GM12878 (cell line): ENCODE results near the gene MYPN. TPM values are rescaled to one million over a fixed set of nuclear protein-coding genes. Genes with fewer than 3 reads are reported as not detected.

Experiments used
- ATAC-seq: fragments of 200-7000 bp; cut with Tn5 transposase; 3 replicates; pipeline ENCODE4 v1.9.1; 2020; ENCODE audit warnings: mild to moderate bottlenecking, moderate library complexity
- BruUV-seq: library from RNA; stranded (reverse); fragments of 400-500 nt; replicated peaks from 2 replicates; lab custom pipeline; 2021; lab: Mats Ljungman, UMichigan
- CTCF ChIA-PET: fragments of 300-600 bp; sonication (Branson Sonifier 250); formaldehyde crosslinking; extraction: SDS; loops from one replicate; lab custom pipeline; 2021; ENCODE audit warnings: inconsistent platforms; lab: Yijun Ruan, JAX
- POLR2A ChIA-PET: fragments of 350-600 bp; formaldehyde crosslinking; extraction: SDS; loops from one replicate; lab custom pipeline; 2021; ENCODE audit warnings: inconsistent platforms; lab: Charles Lee
- RAD21 ChIA-PET: fragments of 300-600 bp; sonication (Branson Sonifier 250); formaldehyde crosslinking; loops from one replicate; lab custom pipeline; 2023; ENCODE audit warnings: antibody characterized with exemption; ENCODE audit not compliant: unreplicated experiment; lab: Charles Lee
- SMC1A ChIA-PET: fragments of 300-600 bp; sonication (Branson Sonifier 250); formaldehyde crosslinking; loops from one replicate; lab custom pipeline; 2023; ENCODE audit not compliant: unreplicated experiment, uncharacterized antibody; lab: Charles Lee
- DNase-seq: peaks from one replicate; pipeline ENCODE4 v3.0.0-alpha.2; 2011; ENCODE audit warnings: low read depth, low spot score
- FAIRE-seq: peaks from 3 replicates; lab custom pipeline; 2011; peaks lifted over from hg19 to GRCh38; lab: Jason Lieb, UNC
- H2AFZ ChIP-seq: 2 replicates; pipeline ENCODE4 v1.6.0; 2011; ENCODE audit warnings: low read depth, low read length, control low read depth; ENCODE audit not compliant: control insufficient read depth
- H3K27ac ChIP-seq: 2 replicates; pipeline ENCODE4 v1.5.1; 2011; ENCODE audit warnings: control low read depth; ENCODE audit not compliant: control insufficient read depth, insufficient read depth
- H3K27me3 ChIP-seq, 2 experiments: replicated peaks in 1 of 2; 2 replicates each; pipeline versions ENCODE4 v1.6.0 to v1.6.1; 2011; ENCODE audit warnings: low read length in 1 of 2; ENCODE audit not compliant: control insufficient read depth in 2 of 2, insufficient read depth in 2 of 2
- H3K36me3 ChIP-seq, 2 experiments: 2 replicates each; pipeline ENCODE4 v1.5.1; 2011; ENCODE audit warnings: low read length in 1 of 2; ENCODE audit not compliant: control insufficient read depth in 2 of 2, insufficient read depth in 2 of 2
- H3K4me1 ChIP-seq: 2 replicates; pipeline ENCODE4 v1.6.1; 2011; ENCODE audit warnings: mild to moderate bottlenecking, low read length, moderate library complexity, mixed read lengths; ENCODE audit not compliant: control insufficient read depth, insufficient read depth
- H3K4me2 ChIP-seq: 2 replicates; pipeline ENCODE4 v1.6.0; 2011; ENCODE audit warnings: control low read depth; ENCODE audit not compliant: control insufficient read depth, insufficient read depth
- H3K4me3 ChIP-seq: fragments of 200-600 bp; sonication (generic); 2 replicates; pipeline ENCODE4 v1.5.1; 2016
- H3K79me2 ChIP-seq: 2 replicates; pipeline ENCODE4 v1.6.0; 2011; ENCODE audit warnings: low read length; ENCODE audit not compliant: control insufficient read depth, insufficient read depth
- H3K9ac ChIP-seq: 2 replicates; pipeline ENCODE4 v1.8.0; 2011; ENCODE audit warnings: low read length, control low read depth, mixed read lengths; ENCODE audit not compliant: control insufficient read depth, insufficient read depth
- H3K9me3 ChIP-seq: replicated peaks from 3 replicates; pipeline ENCODE4 v1.5.1; 2011; ENCODE audit warnings: mild to moderate bottlenecking, low read length; ENCODE audit not compliant: control insufficient read depth, insufficient read depth
- H4K20me1 ChIP-seq: 2 replicates; pipeline ENCODE4 v1.6.0; 2011; ENCODE audit not compliant: control insufficient read depth, insufficient read depth
- MEF2A ChIP-seq: IDR thresholded peaks from 2 replicates; pipeline ENCODE4 v1.6.1; 2011; ENCODE audit warnings: low read depth, mild to moderate bottlenecking, low read length, moderate library complexity; ENCODE audit not compliant: insufficient read depth
- NR2C1 ChIP-seq: fragments of 450-650 bp; IDR thresholded peaks from 2 replicates; pipeline ENCODE4 v1.6.1; 2017; ENCODE audit warnings: antibody characterized with exemption, mild to moderate bottlenecking, moderate library complexity
- PAX5 ChIP-seq: IDR thresholded peaks from 2 replicates; pipeline ENCODE4 v1.6.1; 2011; ENCODE audit warnings: low read depth, low read length, borderline replicate concordance
- PAX8 ChIP-seq: fragments of 450-650 bp; IDR thresholded peaks from 2 replicates; pipeline ENCODE4 v1.6.1; 2017; ENCODE audit warnings: mild to moderate bottlenecking, moderate library complexity
- RELA ChIP-seq: fragments of 450-650 bp; IDR thresholded peaks from 2 replicates; pipeline ENCODE4 v1.8.0; 2014; ENCODE audit warnings: borderline replicate concordance; ENCODE audit not compliant: partially characterized antibody
- TAF1 ChIP-seq: IDR thresholded peaks from 2 replicates; pipeline ENCODE4 v1.6.1; 2011; ENCODE audit warnings: mild to moderate bottlenecking, low read depth, low read length, borderline replicate concordance
- TARDBP ChIP-seq: IDR thresholded peaks from 2 replicates; pipeline ENCODE4 v1.6.1; 2016; ENCODE audit warnings: borderline replicate concordance
- WGBS: methylation state at CpG from one replicate; pipeline ENCODE4 v1.1.6; 2016; ENCODE audit warnings: low lambda C conversion rate; ENCODE audit not compliant: insufficient replicate concordance, insufficient coverage; ENCODE audit errors: missing lambda C conversion rate; 5-methylcytosine and 5-hydroxymethylcytosine counted together
- in situ Hi-C: fragments of 300-500 bp; cut with MboI; formaldehyde crosslinking; loops from 9 replicates; pipeline ENCODE4 v1.14.3; 2018; ENCODE audit warnings: mixed read lengths
- intact Hi-C: fragments of 100-400 bp; cut with micrococcal nuclease; formaldehyde crosslinking; loops from one replicate; pipeline ENCODE4 v1.14.2; 2022; ENCODE audit not compliant: unreplicated experiment
- polyA plus RNA-seq, 11 experiments: library from polyadenylated mRNA; depleted of rRNA in 4 of 11; unstranded in 6 of 11; stranded (reverse) in 5 of 11; fragments of >200 nt; fragmentation: Nextera tagmentation in 4 of 11; fragmentation: Illumina TruSeq in 1 of 11; extraction: Ambion mirVana in 4 of 11; extraction: Trizol in 1 of 11; gene quantifications; 1 replicate in 1 of 11; 2 replicates in 10 of 11; pipeline versions ENCODE4 v1.2.1 to v1.2.3, GENCODE V29; 2011 to 2016; ENCODE audit warnings: inconsistent platforms in 2 of 11, missing spikeins in 2 of 11, low read depth in 1 of 11
- total RNA-seq, 4 experiments: library from RNA; depleted of rRNA in 3 of 4; stranded (reverse); fragments of >200 nt in 3 of 4; fragmentation: Illumina TruSeq in 1 of 4; extraction: Trizol in 1 of 4; gene quantifications; 2 replicates each; pipeline versions ENCODE4 v1.2.1 to v1.2.3, GENCODE V29; 2013 to 2021
- TF ChIP-seq, protein P1 (sequence below): IDR thresholded peaks from 2 replicates; pipeline ENCODE4 v1.6.1; 2011; ENCODE audit warnings: borderline replicate concordance, low read depth, mild to moderate bottlenecking, moderate library complexity, mixed read lengths, low read length; ENCODE audit not compliant: insufficient read depth; ENCODE audit errors: extremely low read length
- TF ChIP-seq, protein P2 (sequence below): fragments of 450-650 bp; IDR thresholded peaks from 2 replicates; pipeline ENCODE4 v1.6.1; 2014; ENCODE audit warnings: mild to moderate bottlenecking

MYPN gene
- total and polyA plus RNA-seq, 10 of the 15 experiments (the other 5 are each of a cell fraction or from before 2014, with no cell fraction given) = 0.01 to 0.02 TPM; not detected in 8

DNA sequence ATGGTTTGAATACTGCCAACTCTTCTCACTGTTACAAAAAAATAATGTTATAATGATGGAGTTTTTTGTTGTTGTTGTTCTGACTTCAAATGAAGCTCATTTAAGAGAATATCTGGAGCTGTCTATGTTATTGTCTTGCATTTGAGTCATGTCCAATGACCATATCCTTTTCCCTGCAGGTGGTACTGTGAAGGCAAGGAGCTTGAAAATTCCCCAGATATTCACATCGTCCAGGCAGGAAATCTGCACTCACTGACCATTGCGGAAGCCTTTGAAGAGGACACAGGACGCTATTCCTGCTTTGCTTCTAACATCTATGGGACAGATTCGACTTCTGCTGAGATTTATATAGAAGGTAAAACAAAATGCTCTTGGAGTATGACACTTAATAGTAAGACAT is 33.5 kb downstream of the MYPN start:
- no peak overlapping the region for H3K9ac ChIP-seq
- no peak overlapping the region for H3K27ac ChIP-seq
- no TSS peak for BruUV-seq
- no peak overlapping the region for H2AFZ ChIP-seq
- no peaks in the 10 kb centered on the region; a peak in 1 of 4 replicates for H3K27me3 ChIP-seq
- no peak for DNase-seq
- ChIA-PET POLR2A (no interaction called here), SMC1A (no interaction called here), RAD21 (no interaction called here), CTCF (interaction anchor here (1.0 kb wide), 1 partner anchor 15 kb away, joined by 3 read pairs; no protein-coding TSS in a partner anchor)
- FAIRE-seq = no peak
- 52% methylated on average over 4 of the region's 4 CpGs for WGBS
- no peaks in the 10 kb centered on the region for H4K20me1 ChIP-seq
- no peak overlapping the region for H3K4me2 ChIP-seq
- no peak for ATAC-seq
- TF ChIP-seq, protein P1, sequence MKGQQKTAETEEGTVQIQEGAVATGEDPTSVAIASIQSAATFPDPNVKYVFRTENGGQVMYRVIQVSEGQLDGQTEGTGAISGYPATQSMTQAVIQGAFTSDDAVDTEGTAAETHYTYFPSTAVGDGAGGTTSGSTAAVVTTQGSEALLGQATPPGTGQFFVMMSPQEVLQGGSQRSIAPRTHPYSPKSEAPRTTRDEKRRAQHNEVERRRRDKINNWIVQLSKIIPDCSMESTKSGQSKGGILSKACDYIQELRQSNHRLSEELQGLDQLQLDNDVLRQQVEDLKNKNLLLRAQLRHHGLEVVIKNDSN = no peak
- no peak for TF ChIP-seq TAF1
- TF ChIP-seq NR2C1 = no peak
- TF ChIP-seq, protein P2, sequence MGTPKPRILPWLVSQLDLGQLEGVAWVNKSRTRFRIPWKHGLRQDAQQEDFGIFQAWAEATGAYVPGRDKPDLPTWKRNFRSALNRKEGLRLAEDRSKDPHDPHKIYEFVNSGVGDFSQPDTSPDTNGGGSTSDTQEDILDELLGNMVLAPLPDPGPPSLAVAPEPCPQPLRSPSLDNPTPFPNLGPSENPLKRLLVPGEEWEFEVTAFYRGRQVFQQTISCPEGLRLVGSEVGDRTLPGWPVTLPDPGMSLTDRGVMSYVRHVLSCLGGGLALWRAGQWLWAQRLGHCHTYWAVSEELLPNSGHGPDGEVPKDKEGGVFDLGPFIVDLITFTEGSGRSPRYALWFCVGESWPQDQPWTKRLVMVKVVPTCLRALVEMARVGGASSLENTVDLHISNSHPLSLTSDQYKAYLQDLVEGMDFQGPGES = no peak
- TF ChIP-seq PAX5 = no peak
- no peak for TF ChIP-seq PAX8
- no peak for TF ChIP-seq TARDBP
- TF ChIP-seq MEF2A = no peak
- no peak for TF ChIP-seq RELA
- intact Hi-C loops = no loop called here
- H3K9me3 ChIP-seq = no peaks in the 10 kb centered on the region
- H3K36me3 ChIP-seq = no peaks in the 10 kb centered on the region
- H3K4me3 ChIP-seq = no peak overlapping the region
- in situ Hi-C loops = no loop called here
- H3K4me1 ChIP-seq = no peaks in the 10 kb centered on the region
- no peaks in the 10 kb centered on the region for H3K79me2 ChIP-seq
